ENCODE measurements around the gene AGR2.

- TF ChIP-seq TAF1 (IDR thresholded peaks at IDR 0.05; ENCODE audit: low read depth) (no peak), MAX (IDR thresholded peaks at IDR 0.05) (no peak), FOXM1 (IDR thresholded peaks at IDR 0.05; ENCODE audit: borderline replicate concordance, low read depth) (no peak), YY1 (IDR thresholded peaks at IDR 0.05; ENCODE audit: low read depth) (no peak), TEAD4 (IDR thresholded peaks at IDR 0.05) (no peak), EP300 (IDR thresholded peaks at IDR 0.05; ENCODE audit: borderline replicate concordance) (no peak)
These were observed 35.3 kb upstream of the AGR2 start for GRCh38 chr7:16840094-16840493.

Measured in Ishikawa (cell line).